ENCODE measurements around the gene JMJD6. TPM values are rescaled to one million over a fixed set of nuclear protein-coding genes. Genes with fewer than 3 reads are reported as not detected.
"Not testable (repeated sequence)": the region's sequence is repeated elsewhere in the genome, so short reads cannot be mapped to it uniquely, and the experiment has no call there.

The JMJD6 gene
- total RNA-seq, 4 donors from 2014 or later = 21.5 to 42.6 (median 38.8) TPM

GRCh38 chr17:76725580-76726230, 701 bp downstream of the JMJD6 start:
- DNase-seq = peak; percentile 75 to 90 (median 83)
- Histone ChIP-seq H3K27me3 (no peaks in the 10 kb centered on the region), H3K4me1 (peaks cover 0 to 33% (median 5%) of the 10 kb centered on the region in 4 donors), H3K27ac (peak overlapping the region; percentile 98 to 100 (median 99)), H3K9me3 (no peaks in the 10 kb centered on the region), H3K36me3 (peaks cover 0 to 44% (median 0%) of the 10 kb centered on the region in 3 donors), H3K4me3 (peak overlapping the region; percentile 86 to 98 (median 95))
- TF ChIP-seq CTCF (IDR thresholded peaks at IDR 0.05) = no peak

GRCh38 chr17:76723812-76724211, 2.6 kb downstream of the JMJD6 start:
- H3K27ac ChIP-seq = no peak overlapping the region
- peak in 1 of 3 donors; percentile 8 for DNase-seq
- peaks cover 0 to 63% (median 0%) of the 10 kb centered on the region in 3 donors for H3K36me3 ChIP-seq
- H3K4me3 ChIP-seq = no peak overlapping the region
- H3K27me3 ChIP-seq = no peaks in the 10 kb centered on the region
- no peaks in the 10 kb centered on the region for H3K9me3 ChIP-seq
- peaks cover 0 to 29% (median 4%) of the 10 kb centered on the region in 4 donors for H3K4me1 ChIP-seq
- TF ChIP-seq CTCF (IDR thresholded peaks at IDR 0.05) = no peak
- no peak for TF ChIP-seq POLR2A (IDR thresholded peaks at IDR 0.05)

- H3K4me3 ChIP-seq, H3K27ac ChIP-seq, DNase-seq, H3K9me3 ChIP-seq, H3K27me3 ChIP-seq: not testable (repeated sequence)
- Histone ChIP-seq H3K36me3 (peaks cover 0 to 71% (median 0%) of the 10 kb centered on the region in 3 donors), H3K4me1 (peaks cover 0 to 28% (median 4%) of the 10 kb centered on the region in 4 donors)
Observed at GRCh38 chr17:76722977-76723376, 3.4 kb downstream of the JMJD6 start.

GRCh38 chr17:76722279-76722678, 4.1 kb downstream of the JMJD6 start:
- DNase-seq = no peak
- no peak overlapping the region for H3K4me3 ChIP-seq
- H3K36me3 ChIP-seq = peaks cover 0 to 78% (median 0%) of the 10 kb centered on the region in 3 donors
- H3K27ac ChIP-seq = no peak overlapping the region
- TF ChIP-seq POLR2A (IDR thresholded peaks at IDR 0.05) (no peak), CTCF (IDR thresholded peaks at IDR 0.05) (no peak)
- H3K27me3 ChIP-seq = no peaks in the 10 kb centered on the region
- no peaks in the 10 kb centered on the region for H3K9me3 ChIP-seq
- peaks cover 0 to 21% (median 4%) of the 10 kb centered on the region in 4 donors for H3K4me1 ChIP-seq

- peaks cover 0 to 86% (median 0%) of the 10 kb centered on the region in 3 donors for H3K36me3 ChIP-seq
- H3K4me3 ChIP-seq = no peak overlapping the region
- H3K9me3 ChIP-seq = no peaks in the 10 kb centered on the region
- peaks cover 0 to 27% (median 4%) of the 10 kb centered on the region in 4 donors for H3K4me1 ChIP-seq
- no peak overlapping the region for H3K27ac ChIP-seq
- H3K27me3 ChIP-seq = no peaks in the 10 kb centered on the region
- DNase-seq = no peak
- no peak for TF ChIP-seq CTCF (IDR thresholded peaks at IDR 0.05)
- TF ChIP-seq POLR2A (IDR thresholded peaks at IDR 0.05) = no peak
Observed at GRCh38 chr17:76721463-76721862, 4.9 kb downstream of the JMJD6 start.

- TF ChIP-seq CTCF (IDR thresholded peaks at IDR 0.05) = no peak
- TF ChIP-seq POLR2A (IDR thresholded peaks at IDR 0.05) = no peak
- no peak overlapping the region for H3K27ac ChIP-seq
- H3K27me3 ChIP-seq = no peaks in the 10 kb centered on the region
- no peaks in the 10 kb centered on the region for H3K9me3 ChIP-seq
- no peak overlapping the region for H3K4me3 ChIP-seq
- peaks cover 0 to 32% (median 4%) of the 10 kb centered on the region in 4 donors for H3K4me1 ChIP-seq
- H3K36me3 ChIP-seq = peaks cover 0 to 92% (median 0%) of the 10 kb centered on the region in 3 donors
- DNase-seq = peak in 1 of 3 donors; percentile 41
Observed at GRCh38 chr17:76720941-76721340, 5.5 kb downstream of the JMJD6 start.

Measured in Peyer's patch (tissue), 4 donors.